ENCODE measurements around the gene SPATS1. TPM values are rescaled to one million over a fixed set of nuclear protein-coding genes. Genes with fewer than 3 reads are reported as not detected.

The SPATS1 gene
- total and polyA plus RNA-seq, 2 of the 4 experiments (the other 2 are of a cell fraction) = not detected

DNA sequence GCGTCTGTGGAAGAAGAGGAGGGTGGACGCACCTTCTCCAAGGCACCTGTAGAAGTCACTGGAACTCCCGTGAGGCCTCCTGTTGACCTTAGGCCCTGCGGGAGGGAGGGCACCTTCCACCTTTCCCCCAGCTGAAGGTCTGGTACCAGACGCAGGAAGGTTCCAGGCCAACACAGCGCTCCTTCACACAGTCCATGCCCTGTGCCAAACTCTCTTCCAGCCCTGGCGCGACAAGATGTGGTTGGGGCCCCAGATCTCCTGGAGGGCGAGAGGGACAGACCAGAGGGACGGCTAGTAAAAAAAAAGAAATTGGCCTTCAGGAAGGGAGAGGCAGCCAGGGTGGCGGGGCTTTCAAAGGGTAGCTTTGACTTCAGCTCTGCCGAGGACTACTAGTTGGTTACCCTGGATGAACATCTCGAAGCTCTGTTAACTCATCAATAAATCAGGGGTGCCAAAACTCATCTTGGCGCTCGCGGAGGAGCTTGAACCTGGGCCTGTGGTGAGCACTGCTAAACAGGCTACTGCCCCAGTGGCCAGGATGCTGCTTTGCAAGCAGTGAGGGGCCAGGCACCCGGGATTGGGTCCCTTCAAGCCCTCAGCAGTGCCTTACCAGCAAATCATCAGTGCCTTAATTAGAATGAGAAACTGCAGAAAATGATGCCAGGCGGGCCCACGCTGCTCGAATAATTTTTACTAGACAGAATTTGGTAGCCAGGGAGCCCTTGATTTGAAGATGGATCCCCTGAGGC, 44.2 kb upstream of the SPATS1 start:
- peak overlapping the region; percentile 88 for H3K4me2 ChIP-seq (ENCODE audit: low read depth, low read length)
- no peaks in the 10 kb centered on the region for H4K20me1 ChIP-seq (ENCODE audit: insufficient read depth, low read length)
- TF ChIP-seq NFE2L2 (IDR thresholded peaks at IDR 0.05; ENCODE audit: low read depth, low read length) = no peak
- TF ChIP-seq RFX5 (IDR thresholded peaks at IDR 0.05; ENCODE audit: low read depth, low read length) = no peak
- no peak for TF ChIP-seq CHD1 (IDR thresholded peaks at IDR 0.05; ENCODE audit: low read depth, low read length)
- TF ChIP-seq CEBPB (IDR thresholded peaks at IDR 0.05; ENCODE audit: low read depth, low read length) = no peak
- TF ChIP-seq MAZ (IDR thresholded peaks at IDR 0.05; ENCODE audit: borderline replicate concordance, low read depth, low read length) = no peak
- TF ChIP-seq SMC3 (IDR thresholded peaks at IDR 0.05; ENCODE audit: low read depth, low read length) = no peak
- no peak for TF ChIP-seq USF2 (IDR thresholded peaks at IDR 0.05; ENCODE audit: low read depth, low read length)

More for the DNA sequence above, 44.2 kb upstream of the SPATS1 start:
- peak overlapping the region; percentile 82; the same call in 1 of the 2 replicates for H3K4ac ChIP-seq (ENCODE audit: low read depth, low read length)
- H3K14ac ChIP-seq (replicated peaks; ENCODE audit: low read depth, low read length) = no peak overlapping the region
- H3K4me1 ChIP-seq (ENCODE audit: control insufficient read depth, insufficient read depth, low read length) = no peaks in the 10 kb centered on the region
- intact Hi-C loops (cut with micrococcal nuclease) = no loop called here
- peak overlapping the region; percentile 2; the same call in 1 of the 2 replicates for H2AK5ac ChIP-seq (ENCODE audit: low read depth, low read length)
- no peak overlapping the region for H2BK15ac ChIP-seq (ENCODE audit: low read depth, low read length)
- CTCF ChIA-PET = interaction anchor here (0.8 to 1.0 kb wide), 2 partner anchors 14 to 30 kb away, joined by 4 read pairs; partner anchors contain the start of gene AARS2
- peak overlapping the region; percentile 65 for H3K4me3 ChIP-seq (ENCODE audit: insufficient read depth, low read depth, low read length)
- H4K8ac ChIP-seq (ENCODE audit: low read depth in 2 of 2, low read length in 2 of 2) = peak overlapping the region; percentile 65 to 66; a peak in 2 of 4 replicates
- dilution Hi-C loops (cut with HindIII; ENCODE audit: low sequenced_read_pairs, unreplicated experiment) = no loop called here
- no peak overlapping the region for H2BK120ac ChIP-seq (ENCODE audit: low read depth, low read length)
- H2BK20ac ChIP-seq (ENCODE audit: low read depth, low read length) = no peak overlapping the region
- DNase-seq = no peak
- peaks cover 30% of the 10 kb centered on the region for H3K27me3 ChIP-seq (ENCODE audit: control insufficient read depth, insufficient read depth, low read length)
- H4K5ac ChIP-seq (ENCODE audit: low read depth, low read length) = 0 out of 2 replicates have a peak overlapping the region, but pooled peaks have one; percentile 33
- in situ Hi-C loops (cut with MboI; ENCODE audit: low sequenced_read_pairs) = no loop called here
- peaks cover 27% of the 10 kb centered on the region for H3K36me3 ChIP-seq (ENCODE audit: control insufficient read depth, insufficient read depth, low read length)
- no peaks in the 10 kb centered on the region for H3K79me1 ChIP-seq (ENCODE audit: low read depth in 1 of 2, low read length in 2 of 2)
- 42% methylated on average over 7 of the region's 20 CpGs; no CpG with 5 or more reads in 1 of the 2 experiments for WGBS, 2 experiments (ENCODE audit: extremely low coverage in 2 of 2, insufficient read length in 1 of 2)
- POLR2A ChIA-PET (ENCODE audit: unreplicated experiment) = no interaction called here
- no peak overlapping the region for H3K18ac ChIP-seq (ENCODE audit: low read depth, low read length)
- H3K27ac ChIP-seq (ENCODE audit: insufficient read depth, low read length) = no peak overlapping the region; the same call in 1 of the 2 replicates
- H2AK9ac ChIP-seq (replicated peaks; ENCODE audit: low read depth, low read length, poor library complexity) = peak overlapping the region; percentile 71
- no TSS peak for BruUV-seq (replicated peaks)
- peak overlapping the region; percentile 8; the same call in 1 of the 2 replicates for H3K23ac ChIP-seq (ENCODE audit: low read depth, low read length)
- peak overlapping the region; percentile 83; the same call in 1 of the 2 replicates for H3K9ac ChIP-seq (ENCODE audit: low read depth, low read length)
- ATAC-seq (ENCODE audit: low read depth) = peak; percentile 3
- H3K9me3 ChIP-seq (ENCODE audit: control insufficient read depth, insufficient read depth, low read length) = no peaks in the 10 kb centered on the region
- no peaks in the 10 kb centered on the region; the same call in 1 of the 2 replicates for H3K9me1 ChIP-seq (ENCODE audit: insufficient read depth, low read length)
- H2AFZ ChIP-seq (replicated peaks; ENCODE audit: low read length, poor library complexity) = peak overlapping the region; percentile 88
- H3K56ac ChIP-seq (ENCODE audit: extremely low read depth, insufficient read depth, low read length) = no peak overlapping the region
- no peak overlapping the region for H2BK5ac ChIP-seq (ENCODE audit: low read depth, low read length, poor library complexity, severe bottlenecking)
- no peak overlapping the region for H4K91ac ChIP-seq (ENCODE audit: insufficient read depth, low read depth, low read length)
